SK-N-SH treated with all-trans-retinoic acid at 6 μM for 48 hours (cell line): ENCODE data around the gene CHCHD5.

Experiments used
- OSR1 ChIP-seq: fragments of 250-450 bp; sonication (Bioruptor Pico); IDR thresholded peaks from 2 replicates; pipeline ENCODE4 v1.8.0; 2022; ENCODE audit warnings: moderate library complexity, mild to moderate bottlenecking, inconsistent platforms
- ZC3H10 ChIP-seq: fragments of 250-450 bp; sonication (Bioruptor Pico); IDR thresholded peaks from 2 replicates; pipeline ENCODE4 v1.5.1; 2021; ENCODE audit warnings: mild to moderate bottlenecking, moderate library complexity
- ZFP3 ChIP-seq: fragments of 250-450 bp; sonication (Bioruptor Pico); IDR thresholded peaks from 2 replicates; pipeline ENCODE4 v1.5.0; 2020; ENCODE audit warnings: mild to moderate bottlenecking, moderate library complexity

DNA sequence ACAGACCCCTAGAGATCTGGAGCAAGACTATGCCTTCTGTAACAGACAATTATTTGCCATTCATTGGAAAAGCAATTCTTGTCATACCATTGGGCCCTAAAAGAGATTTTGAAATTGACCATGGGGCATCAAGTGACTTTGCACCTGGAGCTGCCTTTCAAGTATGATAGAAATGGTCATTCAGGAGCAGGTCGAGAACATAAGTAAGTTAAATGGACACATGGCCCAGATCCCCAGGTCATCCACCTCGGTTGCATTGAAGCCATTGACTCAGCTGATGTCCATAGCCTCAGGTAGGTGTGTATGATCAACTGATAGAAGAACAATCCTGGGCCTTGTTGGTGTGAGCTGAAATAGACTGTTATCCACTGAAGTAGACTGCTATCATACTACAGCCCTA lies 19.3 kb downstream of the CHCHD5 start:
- TF ChIP-seq ZFP3 (no peak), OSR1 (no peak), ZC3H10 (no peak)
